Left lung (tissue), 10 donors: ENCODE data around the gene FUT8. TPM values are rescaled to one million over a fixed set of nuclear protein-coding genes. Genes with fewer than 3 reads are reported as not detected.

Experiments used
- ATAC-seq: fragments of 200-7000 bp; cut with Tn5 transposase; one replicate; pipeline ENCODE4 v1.9.1; 2020; ENCODE audit warnings: moderate library complexity
- DNase-seq, 4 donors: peaks; one replicate each; pipeline ENCODE4 v3.0.0-alpha.2; 2013 to 2020
- H3K27ac ChIP-seq, 2 donors: fragments of 200-600 bp; sonication (generic) in 1 of 2; one replicate each; pipeline versions ENCODE4 v1.5.0 to v1.8.0; 2020 to 2021
- H3K27me3 ChIP-seq, 2 donors: fragments of 200-600 bp; sonication (generic) in 1 of 2; one replicate each; pipeline versions ENCODE4 v1.5.0 to v1.8.0; 2020 to 2021
- H3K36me3 ChIP-seq, 2 donors: fragments of 200-600 bp; sonication (generic) in 1 of 2; one replicate each; pipeline versions ENCODE4 v1.5.0 to v1.8.0; 2020 to 2021
- H3K4me1 ChIP-seq, 2 donors: fragments of 200-600 bp; one replicate each; pipeline ENCODE4 v1.8.0; 2021
- H3K4me3 ChIP-seq, 2 donors: fragments of 200-600 bp; sonication (generic) in 1 of 2; one replicate each; pipeline versions ENCODE4 v1.5.0 to v1.8.0; 2020 to 2021; ENCODE audit warnings: mild to moderate bottlenecking in 1 of 2
- H3K9me3 ChIP-seq, 2 donors: fragments of 200-600 bp; sonication (generic) in 1 of 2; one replicate each; pipeline versions ENCODE4 v1.5.0 to v1.8.0; 2020 to 2021
- CTCF ChIP-seq, 2 donors: fragments of 200-600 bp; sonication (generic) in 1 of 2; IDR thresholded peaks; one replicate each; pipeline versions ENCODE4 v1.5.0 to v1.8.0; 2021; ENCODE audit warnings: antibody characterized with exemption in 2 of 2
- intact Hi-C, 2 donors: fragments of 100-400 bp; cut with DNase I; formaldehyde crosslinking; loops; one replicate each; pipeline versions ENCODE4 v1.11.2 to v1.14.2; 2022
- polyA plus RNA-seq, 6 donors: library from polyadenylated mRNA; unstranded; fragments of 120-200 nt; gene quantifications; one replicate each; pipeline ENCODE4 v1.2.1, GENCODE V29; 2013; ENCODE audit not compliant: insufficient read length in 6 of 6
- total RNA-seq, 2 donors: library from RNA; stranded (reverse); fragmentation: NEBNext Ultra II Directional; extraction: Animal tissue kit (Norgen Biotek cat#: 25700); gene quantifications; one replicate each; pipeline ENCODE4 v1.2.1, GENCODE V29; 2021
- donor health status: DM: no; HTN: yes; CAD: no.
- donor health status: DM: no; HTN: no; CAD: no.

Gene FUT8
- total and polyA plus RNA-seq, 8 donors: 28.7 to 41.1 (median 33.9) TPM

- intact Hi-C loops: no loop called here
- no peak for TF ChIP-seq CTCF (IDR thresholded peaks at IDR 0.05)
- Histone ChIP-seq H3K4me1 (no peaks in the 10 kb centered on the region), H3K36me3 (no peaks in the 10 kb centered on the region), H3K27me3 (no peaks in the 10 kb centered on the region), H3K4me3 (no peak overlapping the region), H3K27ac (no peak overlapping the region), H3K9me3 (peaks cover 0 to 2% of the 10 kb centered on the region in 2 donors)
- DNase-seq (no peak), ATAC-seq (no peak)
These were observed 358.2 kb downstream of the FUT8 start for GRCh38 chr14:65770681-65771080.

GRCh38 chr14:65771271-65771670, 358.7 kb downstream of the FUT8 start:
- no peak for TF ChIP-seq CTCF (IDR thresholded peaks at IDR 0.05)
- H3K27ac ChIP-seq: no peak overlapping the region

GRCh38 chr14:65772466-65772865, 359.9 kb downstream of the FUT8 start:
- Histone ChIP-seq H3K4me1 (no peaks in the 10 kb centered on the region), H3K36me3 (no peaks in the 10 kb centered on the region), H3K4me3 (no peak overlapping the region), H3K27ac (no peak overlapping the region), H3K9me3 (peaks cover 0 to 2% of the 10 kb centered on the region in 2 donors), H3K27me3 (no peaks in the 10 kb centered on the region)
- ATAC-seq (no peak), DNase-seq (no peak)
- intact Hi-C loops: no loop called here
- no peak for TF ChIP-seq CTCF (IDR thresholded peaks at IDR 0.05)

More at GRCh38 chr14:65771271-65771670, 358.7 kb downstream of the FUT8 start:
- H3K4me1 ChIP-seq: no peaks in the 10 kb centered on the region
- no peak overlapping the region for H3K4me3 ChIP-seq
- ATAC-seq (no peak), DNase-seq (peak in 1 of 4 donors; percentile 41)
- H3K36me3 ChIP-seq: no peaks in the 10 kb centered on the region
- H3K9me3 ChIP-seq: peaks cover 0 to 2% of the 10 kb centered on the region in 2 donors
- H3K27me3 ChIP-seq: no peaks in the 10 kb centered on the region
- intact Hi-C loops: no loop called here

GRCh38 chr14:65772921-65773574, 360.5 kb downstream of the FUT8 start:
- Histone ChIP-seq H3K4me1 (no peaks in the 10 kb centered on the region), H3K36me3 (no peaks in the 10 kb centered on the region), H3K4me3 (no peak overlapping the region), H3K27ac (no peak overlapping the region), H3K9me3 (peaks cover 0 to under 1% of the 10 kb centered on the region in 2 donors), H3K27me3 (no peaks in the 10 kb centered on the region)
- DNase-seq: no peak
- intact Hi-C loops: no loop called here
- no peak for TF ChIP-seq CTCF (IDR thresholded peaks at IDR 0.05)
- ATAC-seq: no peak

GRCh38 chr14:65774041-65774440, 361.5 kb downstream of the FUT8 start:
- DNase-seq (no peak), ATAC-seq (no peak)
- no peak overlapping the region for H3K27ac ChIP-seq
- no peaks in the 10 kb centered on the region for H3K36me3 ChIP-seq
- intact Hi-C loops: no loop called here
- no peak for TF ChIP-seq CTCF (IDR thresholded peaks at IDR 0.05)
- no peaks in the 10 kb centered on the region for H3K9me3 ChIP-seq
- H3K27me3 ChIP-seq: no peaks in the 10 kb centered on the region
- no peaks in the 10 kb centered on the region for H3K4me1 ChIP-seq
- no peak overlapping the region for H3K4me3 ChIP-seq
